OCI-LY3 (cell line): ENCODE results near the gene ERC2.

ENCODE experiments used
- H2AFZ ChIP-seq: fragments of 200-600, 300-600 bp; shearing (Covaris generic); 2 replicates; pipeline ENCODE4 v1.6.0; 2014; ENCODE audit warnings: antibody characterized with exemption, low read depth, low read length
- H3K27ac ChIP-seq: fragments of 200-600, 300-600 bp; sonication (generic); 2 replicates; pipeline ENCODE4 v1.5.1; 2014; ENCODE audit warnings: mild to moderate bottlenecking, low read length, moderate library complexity, mixed read lengths
- H3K27me3 ChIP-seq: fragments of 200-600, 300-600 bp; sonication (generic); 2 replicates; pipeline ENCODE4 v1.6.1; 2014; ENCODE audit warnings: low read depth, low read length, mixed read lengths
- H3K36me3 ChIP-seq: fragments of 200-600, 300-600 bp; sonication (generic); replicated peaks from 2 replicates; pipeline ENCODE3; 2014; ENCODE audit warnings: low read depth, low read length, mixed read lengths
- H3K4me1 ChIP-seq: fragments of 300-600, 200-600 bp; sonication (generic); 2 replicates; pipeline ENCODE4 v1.6.1; 2014; ENCODE audit warnings: low read length, mixed read lengths
- H3K4me2 ChIP-seq: fragments of 200-600, 300-600 bp; sonication (generic); 2 replicates; pipeline ENCODE4 v1.6.1; 2014; ENCODE audit warnings: low read length, mixed read lengths
- H3K4me3 ChIP-seq: fragments of 300-600, 200-600 bp; sonication (generic); 2 replicates; pipeline ENCODE4 v1.5.1; 2014; ENCODE audit warnings: antibody characterized with exemption, mild to moderate bottlenecking, low read length, moderate library complexity
- H3K79me2 ChIP-seq: fragments of 300-600, 200-600 bp; shearing (Covaris generic); 2 replicates; pipeline ENCODE4 v1.6.1; 2014; ENCODE audit warnings: mild to moderate bottlenecking, low read length, mixed read lengths
- H3K9ac ChIP-seq: fragments of 300-600, 200-600 bp; shearing (Covaris generic); 2 replicates; pipeline ENCODE4 v1.6.0; 2014; ENCODE audit warnings: mild to moderate bottlenecking, low read length, moderate library complexity
- H3K9me3 ChIP-seq: fragments of 200-600, 300-600 bp; shearing (Covaris generic); 2 replicates; pipeline ENCODE4 v1.6.1; 2014; ENCODE audit warnings: low read length, mixed read lengths; ENCODE audit not compliant: insufficient read depth
- H4K20me1 ChIP-seq: fragments of 200-600, 300-600 bp; sonication (generic); 2 replicates; pipeline ENCODE4 v1.6.1; 2016; ENCODE audit warnings: low read length, mixed read lengths; ENCODE audit not compliant: insufficient read depth
- EZH2phosphoT487 ChIP-seq: fragments of 200-600 bp; shearing (Covaris generic); IDR thresholded peaks from 2 replicates; pipeline ENCODE4 v1.6.1; 2018; ENCODE audit warnings: antibody characterized with exemption, mixed run types, low read depth
- TF ChIP-seq, protein P1 (sequence below): fragments of 200-600, 300-600 bp; sonication (generic); IDR thresholded peaks from 2 replicates; pipeline ENCODE4 v1.5.1; 2014; ENCODE audit warnings: antibody characterized with exemption, low read length, low read depth

ERC2 gene

DNA sequence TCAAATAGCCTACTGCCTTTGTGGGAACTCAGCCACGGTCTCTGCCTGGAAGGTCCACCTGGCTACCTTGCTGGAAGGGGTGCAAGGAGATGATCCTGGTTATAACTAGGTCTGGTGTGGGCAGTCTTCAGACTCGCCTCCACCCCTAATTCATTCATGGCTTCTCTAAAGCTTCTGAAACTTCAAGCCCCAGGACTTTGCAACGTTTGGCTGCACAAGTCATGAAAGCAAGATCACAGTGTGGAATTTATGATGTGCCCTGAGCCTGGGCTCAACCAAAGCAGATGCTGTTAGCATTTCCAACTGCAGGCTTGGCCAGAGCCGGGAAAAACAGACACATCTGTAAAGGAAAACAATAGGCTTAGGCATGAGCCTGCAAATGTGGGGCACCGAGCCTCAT lies 780.7 kb downstream of the ERC2 start:
- H3K4me3 ChIP-seq = no peak overlapping the region
- no peak overlapping the region for H3K4me2 ChIP-seq
- no peak for TF ChIP-seq EZH2phosphoT487
- TF ChIP-seq, protein P1, sequence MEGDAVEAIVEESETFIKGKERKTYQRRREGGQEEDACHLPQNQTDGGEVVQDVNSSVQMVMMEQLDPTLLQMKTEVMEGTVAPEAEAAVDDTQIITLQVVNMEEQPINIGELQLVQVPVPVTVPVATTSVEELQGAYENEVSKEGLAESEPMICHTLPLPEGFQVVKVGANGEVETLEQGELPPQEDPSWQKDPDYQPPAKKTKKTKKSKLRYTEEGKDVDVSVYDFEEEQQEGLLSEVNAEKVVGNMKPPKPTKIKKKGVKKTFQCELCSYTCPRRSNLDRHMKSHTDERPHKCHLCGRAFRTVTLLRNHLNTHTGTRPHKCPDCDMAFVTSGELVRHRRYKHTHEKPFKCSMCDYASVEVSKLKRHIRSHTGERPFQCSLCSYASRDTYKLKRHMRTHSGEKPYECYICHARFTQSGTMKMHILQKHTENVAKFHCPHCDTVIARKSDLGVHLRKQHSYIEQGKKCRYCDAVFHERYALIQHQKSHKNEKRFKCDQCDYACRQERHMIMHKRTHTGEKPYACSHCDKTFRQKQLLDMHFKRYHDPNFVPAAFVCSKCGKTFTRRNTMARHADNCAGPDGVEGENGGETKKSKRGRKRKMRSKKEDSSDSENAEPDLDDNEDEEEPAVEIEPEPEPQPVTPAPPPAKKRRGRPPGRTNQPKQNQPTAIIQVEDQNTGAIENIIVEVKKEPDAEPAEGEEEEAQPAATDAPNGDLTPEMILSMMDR = no peak
- H3K27me3 ChIP-seq = peaks cover 31% of the 10 kb centered on the region
- no peaks in the 10 kb centered on the region for H3K9me3 ChIP-seq
- no peaks in the 10 kb centered on the region for H3K79me2 ChIP-seq
- peaks cover 11% of the 10 kb centered on the region; the same call in 1 of the 2 replicates for H3K4me1 ChIP-seq
- H3K36me3 ChIP-seq = no peaks in the 10 kb centered on the region
- no peak overlapping the region for H3K9ac ChIP-seq
- no peak overlapping the region for H2AFZ ChIP-seq
- H4K20me1 ChIP-seq = no peaks in the 10 kb centered on the region
- no peak overlapping the region for H3K27ac ChIP-seq

GRCh38 chr3:55686426-55687254 lies 781.6 kb downstream of the ERC2 start:
- Histone ChIP-seq H3K4me1 (peaks cover 11% of the 10 kb centered on the region; the same call in 1 of the 2 replicates), H3K9me3 (no peaks in the 10 kb centered on the region), H2AFZ (no peak overlapping the region), H3K4me3 (no peak overlapping the region), H3K27ac (no peak overlapping the region), H3K4me2 (no peak overlapping the region), H3K36me3 (no peaks in the 10 kb centered on the region), H3K27me3 (peaks cover 31% of the 10 kb centered on the region), H4K20me1 (no peaks in the 10 kb centered on the region), H3K9ac (no peak overlapping the region), H3K79me2 (no peaks in the 10 kb centered on the region)
- no peak for TF ChIP-seq EZH2phosphoT487
- TF ChIP-seq, protein P1 = no peak

- Histone ChIP-seq H3K9me3 (no peaks in the 10 kb centered on the region), H3K4me1 (peaks cover 4% of the 10 kb centered on the region; the same call in 1 of the 2 replicates), H3K36me3 (no peaks in the 10 kb centered on the region), H3K27ac (no peak overlapping the region), H3K4me3 (no peak overlapping the region), H3K9ac (no peak overlapping the region), H3K79me2 (no peaks in the 10 kb centered on the region), H3K27me3 (peaks cover 16% of the 10 kb centered on the region), H2AFZ (no peak overlapping the region), H3K4me2 (no peak overlapping the region), H4K20me1 (no peaks in the 10 kb centered on the region)
- no peak for TF ChIP-seq EZH2phosphoT487
- TF ChIP-seq, protein P1 = no peak
Observed at GRCh38 chr3:55683666-55684270, 784.5 kb downstream of the ERC2 start.

DNA sequence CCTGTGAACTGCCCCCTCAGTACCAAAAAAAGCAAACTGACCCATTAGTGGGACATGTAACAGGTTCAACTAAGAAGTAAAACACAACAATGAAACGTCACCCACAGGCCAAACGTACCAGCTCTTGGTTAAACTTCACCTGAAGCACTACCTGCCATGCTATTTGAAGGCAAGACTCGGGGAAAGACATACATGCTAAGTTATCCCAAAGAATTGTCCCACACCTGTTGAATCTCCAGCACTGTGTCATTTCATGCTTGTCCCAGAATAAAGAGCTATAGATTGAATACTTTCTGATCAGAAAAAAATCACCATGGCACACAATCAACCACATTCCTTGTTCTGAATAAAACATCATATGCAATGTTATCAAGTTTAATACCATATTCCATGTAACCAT lies 785.8 kb downstream of the ERC2 start:
- no peak overlapping the region for H3K4me2 ChIP-seq
- H2AFZ ChIP-seq = no peak overlapping the region
- no peaks in the 10 kb centered on the region for H4K20me1 ChIP-seq
- no peaks in the 10 kb centered on the region for H3K9me3 ChIP-seq
- H3K27ac ChIP-seq = no peak overlapping the region
- no peak overlapping the region for H3K9ac ChIP-seq
- H3K79me2 ChIP-seq = no peaks in the 10 kb centered on the region
- H3K27me3 ChIP-seq = peaks cover 4% of the 10 kb centered on the region; the same call in 1 of the 2 replicates
- H3K4me1 ChIP-seq = peaks cover 2% of the 10 kb centered on the region; the same call in 1 of the 2 replicates
- no peaks in the 10 kb centered on the region for H3K36me3 ChIP-seq
- TF ChIP-seq EZH2phosphoT487 = no peak
- TF ChIP-seq, protein P1 = no peak
- H3K4me3 ChIP-seq = no peak overlapping the region
